ENCODE data around the gene SEMA6B.
A peak's percentile ranks its signal among the peaks of the same experiment; 100 is the strongest.

The SEMA6B gene

GRCh38 chr19:4524808-4525562 is 34.5 kb downstream of the SEMA6B start:
- peak; percentile 46 for DNase-seq

- DNase-seq, result peak; percentile 48
Observed at GRCh38 chr19:4523306-4524110, 36.0 kb downstream of the SEMA6B start.

GRCh38 chr19:4522291-4523002 is 37.0 kb downstream of the SEMA6B start:
- DNase-seq, result no peak

- DNase-seq, result no peak
Observed at GRCh38 chr19:4521888-4522242, 37.6 kb downstream of the SEMA6B start.

GRCh38 chr19:4521170-4521887 is 38.2 kb downstream of the SEMA6B start:
- peak; percentile 46 for DNase-seq

- no peak for DNase-seq
Observed at GRCh38 chr19:4519521-4520277, 39.8 kb downstream of the SEMA6B start.

- no peak for DNase-seq
Observed at GRCh38 chr19:4519172-4519496, 40.4 kb downstream of the SEMA6B start.

GRCh38 chr19:4518345-4519171 is 40.9 kb downstream of the SEMA6B start, which contains the start of gene PLIN4:
TSS of gene PLIN4 (minus strand) at chr19:4518486. CDS start at chr19:4518272, 214 bp downstream.
- no peak for DNase-seq

GRCh38 chr19:4517451-4518057 is 41.9 kb downstream of the SEMA6B start:
- DNase-seq, result no peak

GRCh38 chr19:4516939-4517300 is 42.6 kb downstream of the SEMA6B start:
- DNase-seq, result no peak

- DNase-seq, result no peak
Observed at GRCh38 chr19:4516199-4516938, 43.1 kb downstream of the SEMA6B start.

- DNase-seq, result no peak
Observed at GRCh38 chr19:4515732-4516131, 43.8 kb downstream of the SEMA6B start.

GRCh38 chr19:4513248-4513647 is 46.2 kb downstream of the SEMA6B start:
- DNase-seq, result no peak

- DNase-seq, result no peak
Observed at GRCh38 chr19:4512070-4512469, 47.4 kb downstream of the SEMA6B start.

- no peak for DNase-seq
Observed at GRCh38 chr19:4511300-4512054, 48.0 kb downstream of the SEMA6B start.

GRCh38 chr19:4510435-4511255 is 48.8 kb downstream of the SEMA6B start:
- DNase-seq, result no peak

- DNase-seq, result no peak
Observed at GRCh38 chr19:4508698-4509097, 50.8 kb downstream of the SEMA6B start.

- DNase-seq, result no peak
Observed at GRCh38 chr19:4507804-4508203, 51.7 kb downstream of the SEMA6B start.

- DNase-seq, result no peak
Observed at GRCh38 chr19:4507150-4507452, 52.4 kb downstream of the SEMA6B start.

Measured in EL (cell line).